Pericardium fibroblast (primary cell): ENCODE results near the gene S100A7. TPM values are rescaled to one million over a fixed set of nuclear protein-coding genes. Genes with fewer than 3 reads are reported as not detected.

Source experiments
- total RNA-seq: library from RNA; depleted of rRNA; stranded (reverse); fragments of >200 nt; gene quantifications from 2 replicates; pipeline ENCODE4 v1.2.3, GENCODE V29; 2015

S100A7 gene
- not detected in 2 replicates for total RNA-seq

DNA sequence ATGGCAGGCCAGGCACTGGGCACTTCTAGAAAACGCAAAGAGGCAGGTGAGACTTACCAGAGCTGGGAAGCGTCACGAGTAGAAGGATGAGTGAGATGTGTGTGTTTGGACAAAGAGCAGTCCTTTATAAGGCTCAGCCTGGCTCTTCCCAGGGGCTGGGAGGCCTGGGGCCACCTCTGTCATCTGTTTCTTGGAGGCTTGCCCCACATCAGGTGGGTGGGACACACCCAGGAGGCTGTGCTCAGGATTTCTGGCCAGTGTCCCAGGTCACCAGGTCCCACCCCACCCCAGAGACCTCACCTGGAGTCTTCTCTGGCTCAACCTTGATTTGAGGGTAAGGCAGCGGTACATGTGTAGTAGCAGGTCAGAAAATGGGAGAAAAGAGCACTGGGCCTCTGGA is at the start of gene S100A7:
S100A7 (minus strand) TSS at position 101 of the 400 bp plus-strand sequence. CDS start 1,638 bp downstream, outside the sequence.

DNA sequence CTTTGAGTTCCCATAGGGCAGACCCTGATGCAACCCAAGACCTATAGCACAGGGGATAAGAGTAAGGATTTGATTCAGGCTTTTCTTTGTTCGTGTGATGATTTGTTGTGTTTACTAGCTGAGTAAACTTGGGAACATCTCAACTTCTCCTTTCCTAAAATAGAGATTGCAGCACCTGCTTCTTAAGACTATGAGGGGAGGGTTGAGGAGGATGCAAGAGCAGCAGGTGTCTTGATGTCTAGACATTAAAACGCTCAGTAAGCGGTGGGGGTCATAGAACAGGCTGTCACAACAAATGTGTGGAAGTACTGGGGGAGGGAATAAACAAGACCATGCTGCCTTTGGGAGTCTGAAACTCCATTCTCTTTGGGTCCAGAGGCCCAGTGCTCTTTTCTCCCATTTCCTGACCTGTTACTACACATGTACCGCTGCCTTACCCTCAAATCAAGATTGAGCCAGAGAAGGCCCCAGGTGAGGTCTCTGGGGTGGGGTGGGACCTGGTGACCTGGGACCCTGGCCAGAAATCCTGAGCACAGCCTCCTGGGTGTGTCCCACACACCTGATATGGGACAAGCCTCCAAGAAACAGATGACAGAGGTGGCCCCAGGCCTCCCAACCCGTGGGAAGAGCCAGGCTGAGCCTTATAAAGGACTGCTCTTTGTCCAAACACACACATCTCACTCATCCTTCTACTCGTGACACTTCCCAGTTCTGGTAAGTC is 44.4 kb downstream of the S100A7 start, which contains the start of gene S100A7A:
S100A7A (plus strand) TSS at position 671 of the 721 bp plus-strand sequence. CDS start 1,563 bp downstream, outside the sequence.

Other genes starting within 250 kb of the S100A7 start
- 0.12 TPM in 1 of 2 replicates, not detected in the other for gene PRR9, start 243.1 kb downstream of the S100A7 start, total RNA-seq
- not detected in 2 replicates for gene LORICRIN, start 201.0 kb downstream of the S100A7 start, total RNA-seq
- not detected in 2 replicates for gene PGLYRP3, start 147.7 kb downstream of the S100A7 start, total RNA-seq
- gene PGLYRP4, start 111.8 kb downstream of the S100A7 start, total RNA-seq = not detected in 2 replicates
- gene S100A9, start 102.8 kb downstream of the S100A7 start, total RNA-seq = 0.82 TPM in 1 of 2 replicates, not detected in the other
- not detected in 2 replicates for gene S100A12, start 85.0 kb downstream of the S100A7 start, total RNA-seq
- gene S100A8, start 69.6 kb downstream of the S100A7 start, total RNA-seq = not detected in 2 replicates
- not detected in 2 replicates for gene S100A7A, start 44.1 kb downstream of the S100A7 start, total RNA-seq
- gene S100A6, start 75.3 kb upstream of the S100A7 start, total RNA-seq = 841 and 1,509 TPM in 2 replicates
- not detected in 2 replicates for gene S100A5, start 80.3 kb upstream of the S100A7 start, total RNA-seq
- gene S100A4, start 85.2 kb upstream of the S100A7 start, total RNA-seq = 33.4 and 191 TPM in 2 replicates
- gene S100A3, start 88.6 kb upstream of the S100A7 start, total RNA-seq = 2.5 and 10.0 TPM in 2 replicates
- gene S100A2, start 105.2 kb upstream of the S100A7 start, total RNA-seq = not detected in 2 replicates
- gene S100A16, start 152.5 kb upstream of the S100A7 start, total RNA-seq = 169 and 192 TPM in 2 replicates
- not detected in 2 replicates for gene S100A14, start 155.7 kb upstream of the S100A7 start, total RNA-seq
- gene S100A13, start 166.9 kb upstream of the S100A7 start, total RNA-seq = 178 and 215 TPM in 2 replicates
- 0.12 and 0.17 TPM in 2 replicates for gene S100A1, start 167.8 kb upstream of the S100A7 start, total RNA-seq
- gene CHTOP, start 173.4 kb upstream of the S100A7 start, total RNA-seq = 22.6 and 28.5 TPM in 2 replicates
- 59.2 and 71.2 TPM in 2 replicates for gene SNAPIN, start 198.1 kb upstream of the S100A7 start, total RNA-seq
- gene ILF2, start 210.3 kb upstream of the S100A7 start, total RNA-seq = 107 and 114 TPM in 2 replicates
- 46.2 and 84.8 TPM in 2 replicates for gene NPR1, start 218.0 kb upstream of the S100A7 start, total RNA-seq